ENCODE results near the gene CD247.

The CD247 gene

GRCh38 chr1:167510881-167511280 lies 7.4 kb downstream of the CD247 start:
- no peaks in the 10 kb centered on the region for H3K4me1 ChIP-seq (ENCODE audit: control insufficient read depth, insufficient read depth, low read length)
- H3K27ac ChIP-seq (ENCODE audit: extremely low read depth, low read depth, low read length): no peak overlapping the region
- ChIA-PET POLR2A (no interaction called here), CTCF (no interaction called here)
- TF ChIP-seq SCRT2 (tag by site-specific recombination; IDR thresholded peaks at IDR 0.05) (no peak), ZNF629 (tag by site-specific recombination; IDR thresholded peaks at IDR 0.05) (no peak), MEIS1 (CRISPR knock-in tag; IDR thresholded peaks at IDR 0.05; ENCODE audit: borderline replicate concordance) (no peak), BCL11B (tag by site-specific recombination; IDR thresholded peaks at IDR 0.05; ENCODE audit: low read depth) (no peak), ZNF266 (tag by site-specific recombination; IDR thresholded peaks at IDR 0.05; ENCODE audit: low read depth) (no peak), ZNF555 (tag by site-specific recombination; conservative IDR thresholded peaks at IDR 0.05) (no peak), ZNF488 (tag by site-specific recombination; IDR thresholded peaks at IDR 0.05) (no peak), OSR2 (tag by site-specific recombination; IDR thresholded peaks at IDR 0.05) (no peak)
- no peak overlapping the region for H3K4me3 ChIP-seq (ENCODE audit: low read depth, low read length)
- H3K9me3 ChIP-seq (ENCODE audit: control insufficient read depth, insufficient read depth, low read depth, low read length): no peaks in the 10 kb centered on the region
- H3K36me3 ChIP-seq (ENCODE audit: control insufficient read depth in 2 of 2, insufficient read depth in 1 of 2, low read length in 2 of 2): no peaks in the 10 kb centered on the region

- no peak for TF ChIP-seq TSHZ1 (tag by site-specific recombination; IDR thresholded peaks at IDR 0.05; ENCODE audit: borderline replicate concordance)
- no peak for TF ChIP-seq ZNF48 (tag by site-specific recombination; IDR thresholded peaks at IDR 0.05)
- TF ChIP-seq REPIN1 (tag by site-specific recombination; IDR thresholded peaks at IDR 0.05; ENCODE audit: low read depth): no peak
- TF ChIP-seq ZNF692 (tag by site-specific recombination; IDR thresholded peaks at IDR 0.05): no peak
- TF ChIP-seq RBAK (tag by site-specific recombination; IDR thresholded peaks at IDR 0.05): no peak
- no peak for TF ChIP-seq ZNF600 (tag by site-specific recombination; IDR thresholded peaks at IDR 0.05)
- no peak for TF ChIP-seq ZNF211 (tag by site-specific recombination; IDR thresholded peaks at IDR 0.05; ENCODE audit: low read depth)
- no peak for TF ChIP-seq ZNF513 (tag by site-specific recombination; IDR thresholded peaks at IDR 0.05)
- TF ChIP-seq SP7 (tag by site-specific recombination; IDR thresholded peaks at IDR 0.05): no peak
- no peak for TF ChIP-seq ZNF292 (tag by site-specific recombination; IDR thresholded peaks at IDR 0.05; ENCODE audit: borderline replicate concordance, low read depth)
- TF ChIP-seq ZNF596 (tag by site-specific recombination; IDR thresholded peaks at IDR 0.05): no peak
- TF ChIP-seq ZNF146 (tag by site-specific recombination; IDR thresholded peaks at IDR 0.05): no peak
- no peak for TF ChIP-seq ZFP69B (tag by site-specific recombination; IDR thresholded peaks at IDR 0.05)
- no peak for TF ChIP-seq ZNF174 (tag by site-specific recombination; IDR thresholded peaks at IDR 0.05)
- Histone ChIP-seq H3K4me1 (ENCODE audit: control insufficient read depth, insufficient read depth, low read length) (no peaks in the 10 kb centered on the region), H3K36me3 (ENCODE audit: control insufficient read depth in 2 of 2, insufficient read depth in 1 of 2, low read length in 2 of 2) (no peaks in the 10 kb centered on the region), H3K9me3 (ENCODE audit: control insufficient read depth, insufficient read depth, low read depth, low read length) (no peaks in the 10 kb centered on the region), H3K27ac (ENCODE audit: extremely low read depth, low read depth, low read length) (no peak overlapping the region), H3K4me3 (ENCODE audit: low read depth, low read length) (no peak overlapping the region)
- CTCF ChIA-PET: no interaction called here
- POLR2A ChIA-PET: no interaction called here
Observed at GRCh38 chr1:167510244-167510643, 8.1 kb downstream of the CD247 start.
